ENCODE data around the gene NRXN3.

DNA sequence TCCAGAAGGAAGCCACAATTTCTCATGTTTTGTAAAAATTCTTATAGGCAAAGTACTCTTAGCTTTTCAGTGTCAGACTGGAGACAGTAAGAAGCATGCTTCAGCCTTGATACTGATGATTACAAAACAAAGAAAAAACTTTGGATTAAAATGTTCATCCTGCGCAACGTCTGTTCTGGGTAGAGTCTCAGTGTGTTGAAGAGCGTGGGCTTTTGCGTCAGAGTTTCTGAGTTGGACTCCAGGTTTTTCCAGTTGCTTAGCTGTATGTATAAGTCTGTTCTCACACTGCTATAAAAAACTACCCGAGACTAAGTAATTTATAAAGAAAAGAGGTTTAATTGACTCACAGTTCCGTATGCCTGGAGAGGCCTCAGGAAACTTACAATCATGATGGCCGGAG lies 1533.0 kb downstream of the NRXN3 start:
- TF ChIP-seq, protein P1, sequence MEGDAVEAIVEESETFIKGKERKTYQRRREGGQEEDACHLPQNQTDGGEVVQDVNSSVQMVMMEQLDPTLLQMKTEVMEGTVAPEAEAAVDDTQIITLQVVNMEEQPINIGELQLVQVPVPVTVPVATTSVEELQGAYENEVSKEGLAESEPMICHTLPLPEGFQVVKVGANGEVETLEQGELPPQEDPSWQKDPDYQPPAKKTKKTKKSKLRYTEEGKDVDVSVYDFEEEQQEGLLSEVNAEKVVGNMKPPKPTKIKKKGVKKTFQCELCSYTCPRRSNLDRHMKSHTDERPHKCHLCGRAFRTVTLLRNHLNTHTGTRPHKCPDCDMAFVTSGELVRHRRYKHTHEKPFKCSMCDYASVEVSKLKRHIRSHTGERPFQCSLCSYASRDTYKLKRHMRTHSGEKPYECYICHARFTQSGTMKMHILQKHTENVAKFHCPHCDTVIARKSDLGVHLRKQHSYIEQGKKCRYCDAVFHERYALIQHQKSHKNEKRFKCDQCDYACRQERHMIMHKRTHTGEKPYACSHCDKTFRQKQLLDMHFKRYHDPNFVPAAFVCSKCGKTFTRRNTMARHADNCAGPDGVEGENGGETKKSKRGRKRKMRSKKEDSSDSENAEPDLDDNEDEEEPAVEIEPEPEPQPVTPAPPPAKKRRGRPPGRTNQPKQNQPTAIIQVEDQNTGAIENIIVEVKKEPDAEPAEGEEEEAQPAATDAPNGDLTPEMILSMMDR (IDR thresholded peaks at IDR 0.05 in 4 of 5, conservative IDR thresholded peaks at IDR 0.05 in 1 of 5), result no peak
- TF ChIP-seq POLR2A (IDR thresholded peaks at IDR 0.05), result no peak
